GM12801 (cell line): ENCODE results near the gene IP6K1.

Experiments
- TF ChIP-seq, protein P1 (sequence below): IDR thresholded peaks from one replicate; pipeline ENCODE4 v1.5.1; 2011; ENCODE audit warnings: control low read depth; ENCODE audit not compliant: insufficient read length; ENCODE audit errors: extremely low read depth

The IP6K1 gene

DNA sequence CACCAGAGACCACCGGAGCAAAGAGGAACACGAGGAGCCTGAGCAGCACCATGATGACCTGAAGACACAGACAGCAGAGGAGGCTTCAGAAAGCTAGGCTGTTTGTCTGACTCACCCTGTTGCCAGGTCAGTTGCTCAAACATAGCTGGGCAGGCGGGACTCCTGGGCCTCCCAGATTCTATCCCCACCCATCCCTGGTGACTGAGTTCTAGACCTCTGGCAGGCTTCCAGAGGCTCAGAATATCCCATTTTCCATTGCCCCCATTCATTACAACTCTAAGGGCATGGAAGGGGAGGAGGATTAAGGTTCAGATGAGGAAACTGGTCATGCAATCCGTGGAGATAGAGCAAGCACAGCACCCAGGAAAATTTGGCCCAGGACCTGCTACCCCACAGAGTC, 13.4 kb upstream of the IP6K1 start, which contains the start of gene CDHR4:
CDHR4 (minus strand) TSS at position 113 of the 400 bp plus-strand sequence; CDS start at position 52, 61 bp downstream.
- TF ChIP-seq, protein P1, sequence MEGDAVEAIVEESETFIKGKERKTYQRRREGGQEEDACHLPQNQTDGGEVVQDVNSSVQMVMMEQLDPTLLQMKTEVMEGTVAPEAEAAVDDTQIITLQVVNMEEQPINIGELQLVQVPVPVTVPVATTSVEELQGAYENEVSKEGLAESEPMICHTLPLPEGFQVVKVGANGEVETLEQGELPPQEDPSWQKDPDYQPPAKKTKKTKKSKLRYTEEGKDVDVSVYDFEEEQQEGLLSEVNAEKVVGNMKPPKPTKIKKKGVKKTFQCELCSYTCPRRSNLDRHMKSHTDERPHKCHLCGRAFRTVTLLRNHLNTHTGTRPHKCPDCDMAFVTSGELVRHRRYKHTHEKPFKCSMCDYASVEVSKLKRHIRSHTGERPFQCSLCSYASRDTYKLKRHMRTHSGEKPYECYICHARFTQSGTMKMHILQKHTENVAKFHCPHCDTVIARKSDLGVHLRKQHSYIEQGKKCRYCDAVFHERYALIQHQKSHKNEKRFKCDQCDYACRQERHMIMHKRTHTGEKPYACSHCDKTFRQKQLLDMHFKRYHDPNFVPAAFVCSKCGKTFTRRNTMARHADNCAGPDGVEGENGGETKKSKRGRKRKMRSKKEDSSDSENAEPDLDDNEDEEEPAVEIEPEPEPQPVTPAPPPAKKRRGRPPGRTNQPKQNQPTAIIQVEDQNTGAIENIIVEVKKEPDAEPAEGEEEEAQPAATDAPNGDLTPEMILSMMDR = no peak

DNA sequence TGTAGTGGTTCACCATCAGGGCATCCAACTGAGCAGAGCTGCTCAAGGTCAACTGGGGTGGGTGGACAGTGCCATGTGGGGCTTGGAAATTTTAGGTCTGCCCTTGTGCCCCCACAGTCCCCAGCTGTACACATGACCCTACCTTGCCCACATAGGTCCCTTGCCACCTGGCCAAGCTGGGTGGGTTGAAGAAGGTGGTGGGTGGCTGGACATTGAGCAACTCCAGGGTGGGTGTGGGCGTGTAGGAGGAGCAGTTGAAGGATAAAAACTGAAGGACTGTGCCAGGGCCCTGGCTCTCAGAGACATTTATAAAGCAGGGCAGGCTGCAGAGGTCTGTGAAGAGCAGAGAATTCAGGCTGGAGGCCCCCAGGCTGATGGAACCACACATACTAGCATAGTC, 12.8 kb upstream of the IP6K1 start:
- TF ChIP-seq, protein P1 = no peak

DNA sequence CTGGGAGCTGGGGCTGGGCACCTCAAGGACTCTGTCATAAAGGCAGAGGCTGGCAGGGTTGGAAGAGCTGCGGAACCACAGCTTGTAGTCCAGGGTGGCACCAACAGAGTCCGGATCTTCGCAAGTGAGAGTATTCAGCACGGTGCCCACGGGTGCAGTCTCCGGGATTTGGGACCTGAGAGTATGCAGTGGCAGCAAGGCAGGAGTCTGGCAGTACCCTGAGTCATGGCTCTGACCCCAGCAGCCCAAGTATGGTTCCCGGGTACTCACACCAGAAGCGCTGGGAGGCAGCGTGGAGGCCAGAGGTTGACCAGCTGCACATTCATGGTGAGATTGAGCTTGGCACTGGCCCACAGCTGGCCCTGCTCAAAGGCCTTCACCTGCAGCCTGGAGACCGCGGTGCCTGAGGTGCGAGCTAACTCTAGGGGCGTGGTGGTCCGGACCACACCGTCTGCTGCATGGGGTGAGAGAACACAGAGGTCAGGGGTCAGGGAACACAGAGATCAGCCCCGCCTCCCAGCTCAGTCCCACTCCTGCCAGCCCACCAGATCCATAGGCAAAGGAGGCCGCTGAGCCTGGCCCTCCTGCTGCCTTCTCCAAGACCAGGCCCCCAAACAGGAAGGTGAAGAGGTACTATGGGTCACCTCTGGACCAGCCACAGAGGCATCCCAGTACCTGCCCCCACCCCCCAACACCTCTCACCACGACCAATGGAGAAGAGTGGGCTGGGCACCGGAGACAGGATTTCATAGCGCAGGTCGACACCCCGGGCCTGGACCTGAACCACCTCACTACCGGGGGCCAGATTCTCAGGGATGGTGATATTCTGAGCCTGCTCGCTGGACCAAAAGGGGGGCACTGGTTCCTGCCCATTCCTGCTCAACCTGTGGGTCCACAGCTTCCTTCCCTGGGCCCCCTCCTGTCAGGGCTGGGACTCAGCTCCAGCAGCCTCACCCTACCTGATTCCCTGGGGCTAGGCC, 8.9 kb upstream of the IP6K1 start:
- TF ChIP-seq, protein P1 = no peak

DNA sequence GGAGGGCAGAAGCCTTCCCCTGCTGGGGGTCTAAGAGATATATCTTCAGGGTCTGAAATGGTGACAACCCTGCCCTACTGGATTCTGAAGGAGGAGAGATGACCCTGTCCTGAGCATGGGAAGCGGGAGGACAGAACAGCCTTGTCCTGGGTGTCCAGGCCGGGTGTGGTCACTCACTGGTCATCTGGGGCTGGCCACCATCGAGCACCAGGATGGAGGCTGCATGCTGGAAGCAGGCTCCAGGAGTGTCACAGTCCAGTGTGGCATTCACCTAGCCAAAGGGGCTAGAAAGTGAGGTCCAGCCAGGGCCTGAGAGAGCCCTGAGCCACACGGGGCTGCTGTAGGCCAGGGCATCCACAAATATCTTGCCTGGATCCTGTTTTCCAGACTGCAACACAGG, 8.1 kb upstream of the IP6K1 start:
- TF ChIP-seq, protein P1 = no peak

DNA sequence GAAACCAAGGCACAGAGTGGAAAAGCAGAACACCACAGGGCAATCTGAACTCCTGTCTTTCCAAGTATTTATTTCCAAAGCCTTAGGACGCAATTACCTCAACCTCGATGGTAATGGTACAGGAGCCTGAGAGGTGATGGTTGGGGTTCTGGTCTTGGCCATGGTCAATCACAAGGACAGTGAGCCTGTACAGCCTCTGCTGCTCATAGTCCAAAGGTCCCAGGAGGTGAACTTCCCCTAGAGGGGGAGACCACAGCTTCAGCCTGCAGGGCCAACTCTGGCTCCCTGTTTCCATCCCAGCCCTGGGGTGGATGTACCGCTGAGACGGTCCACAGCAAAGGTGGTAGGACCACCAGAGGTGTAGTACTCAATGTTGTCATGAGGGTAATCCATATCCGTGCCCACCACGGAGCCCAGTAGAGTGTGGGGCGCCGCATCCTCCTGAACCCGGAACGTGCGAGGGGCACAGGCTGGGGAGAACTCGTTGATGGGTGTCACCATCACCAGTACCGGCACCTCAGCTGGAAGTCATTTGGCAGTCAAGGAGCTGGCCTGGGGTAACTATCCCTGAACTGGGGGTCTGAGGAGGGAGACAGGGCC, 7.2 kb upstream of the IP6K1 start:
- TF ChIP-seq, protein P1 = no peak

DNA sequence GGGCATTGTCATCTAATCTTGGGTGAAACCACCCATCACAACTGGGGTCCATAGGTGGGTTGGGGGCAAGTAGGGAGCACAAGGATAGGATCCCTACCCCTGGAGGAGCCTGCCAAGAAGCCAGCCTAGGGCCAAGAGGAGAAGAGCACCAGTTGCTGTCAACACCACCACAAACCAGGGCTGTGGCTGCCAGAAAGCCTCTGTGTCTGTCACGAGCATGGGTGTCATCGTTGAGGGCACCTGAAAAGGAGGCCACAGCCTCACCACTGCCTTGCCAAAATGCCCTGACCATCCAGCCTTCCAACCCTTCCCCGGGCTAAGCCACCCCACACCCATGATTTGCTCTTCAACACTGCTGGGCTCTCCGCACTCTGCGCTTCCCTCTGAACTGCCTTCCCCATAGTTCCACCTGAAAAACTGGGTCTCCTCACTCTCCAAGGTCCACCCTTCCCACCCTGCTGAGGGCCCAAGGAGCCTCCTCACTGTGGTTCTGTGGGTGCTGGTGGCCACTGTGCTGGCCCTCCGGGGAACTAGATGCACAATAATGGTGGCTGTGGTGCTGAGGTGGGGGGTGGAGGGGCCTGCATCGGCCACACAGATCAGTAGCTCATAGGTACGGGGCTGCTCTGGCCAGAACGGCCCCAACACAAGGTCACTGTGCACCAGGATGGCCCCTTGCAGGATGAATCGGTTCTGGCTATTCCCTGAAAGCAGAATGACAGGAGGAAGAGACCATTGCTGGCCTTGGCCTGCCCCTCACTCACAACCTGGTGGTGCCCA, 6.2 kb upstream of the IP6K1 start:
- TF ChIP-seq, protein P1 = no peak

DNA sequence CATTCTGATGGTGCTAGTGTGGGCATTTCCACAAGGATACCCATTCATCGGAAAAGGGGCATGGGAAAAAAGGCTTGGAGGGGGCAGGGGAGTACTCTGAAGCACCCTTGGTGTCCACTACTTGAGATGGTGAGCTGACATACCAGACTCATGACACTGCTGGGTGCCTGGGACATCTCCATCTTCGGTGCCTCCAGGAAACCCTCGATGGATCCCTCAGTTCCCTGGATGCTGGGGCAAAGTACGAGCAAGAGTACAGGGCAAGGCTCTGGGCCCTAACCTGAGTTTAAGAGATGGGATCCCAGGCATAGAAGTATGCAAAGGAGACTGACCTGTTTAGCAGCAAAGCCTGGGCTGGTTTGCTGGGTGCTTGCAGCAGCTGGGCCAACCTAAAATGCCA, 5.2 kb upstream of the IP6K1 start:
- TF ChIP-seq, protein P1 = no peak
